AG09309 (cell line): Measurements from ENCODE around the gene ELOVL1.
"Not testable (repeated sequence)": the region's sequence is repeated elsewhere in the genome, so short reads cannot be mapped to it uniquely, and the experiment has no call there.

Source experiments
- DNase-seq: peaks from one replicate; pipeline ENCODE4 v3.0.0-alpha.2; 2010; ENCODE audit warnings: low read depth
- H3K4me3 ChIP-seq: 2 replicates; pipeline ENCODE4 v1.5.1; 2011; ENCODE audit warnings: mild to moderate bottlenecking, low read depth, low read length, moderate library complexity; ENCODE audit not compliant: control insufficient read depth
- TF ChIP-seq, protein P1 (sequence below): IDR thresholded peaks from 2 replicates; pipeline ENCODE4 v1.5.1; 2011; ENCODE audit warnings: mild to moderate bottlenecking, low read depth, low read length, inconsistent platforms; ENCODE audit not compliant: insufficient read depth, control insufficient read depth; ENCODE audit errors: missing control alignments

The ELOVL1 gene

DNA sequence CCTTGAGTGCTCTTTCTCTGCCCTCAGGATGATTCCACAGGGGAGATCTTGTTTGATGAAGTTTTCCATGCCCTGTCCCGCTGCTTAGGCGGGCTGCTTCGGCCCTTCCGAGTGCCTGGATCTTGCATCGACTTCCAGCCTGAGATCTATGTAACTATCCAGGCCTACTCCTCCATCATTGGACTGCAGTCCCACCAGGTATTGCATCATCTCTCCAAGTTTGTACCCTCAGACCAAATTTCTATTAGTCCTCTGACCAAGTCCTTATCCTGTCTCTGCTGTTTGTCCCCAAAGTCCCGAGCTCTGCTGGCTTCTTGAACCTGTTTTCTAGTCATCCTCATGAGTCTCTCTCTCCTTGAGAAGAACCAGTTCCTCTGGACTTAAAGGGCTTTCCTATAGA lies 36.5 kb upstream of the ELOVL1 start:
- TF ChIP-seq, protein P1, sequence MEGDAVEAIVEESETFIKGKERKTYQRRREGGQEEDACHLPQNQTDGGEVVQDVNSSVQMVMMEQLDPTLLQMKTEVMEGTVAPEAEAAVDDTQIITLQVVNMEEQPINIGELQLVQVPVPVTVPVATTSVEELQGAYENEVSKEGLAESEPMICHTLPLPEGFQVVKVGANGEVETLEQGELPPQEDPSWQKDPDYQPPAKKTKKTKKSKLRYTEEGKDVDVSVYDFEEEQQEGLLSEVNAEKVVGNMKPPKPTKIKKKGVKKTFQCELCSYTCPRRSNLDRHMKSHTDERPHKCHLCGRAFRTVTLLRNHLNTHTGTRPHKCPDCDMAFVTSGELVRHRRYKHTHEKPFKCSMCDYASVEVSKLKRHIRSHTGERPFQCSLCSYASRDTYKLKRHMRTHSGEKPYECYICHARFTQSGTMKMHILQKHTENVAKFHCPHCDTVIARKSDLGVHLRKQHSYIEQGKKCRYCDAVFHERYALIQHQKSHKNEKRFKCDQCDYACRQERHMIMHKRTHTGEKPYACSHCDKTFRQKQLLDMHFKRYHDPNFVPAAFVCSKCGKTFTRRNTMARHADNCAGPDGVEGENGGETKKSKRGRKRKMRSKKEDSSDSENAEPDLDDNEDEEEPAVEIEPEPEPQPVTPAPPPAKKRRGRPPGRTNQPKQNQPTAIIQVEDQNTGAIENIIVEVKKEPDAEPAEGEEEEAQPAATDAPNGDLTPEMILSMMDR = no peak
- no peak for DNase-seq
- H3K4me3 ChIP-seq = no peak overlapping the region

DNA sequence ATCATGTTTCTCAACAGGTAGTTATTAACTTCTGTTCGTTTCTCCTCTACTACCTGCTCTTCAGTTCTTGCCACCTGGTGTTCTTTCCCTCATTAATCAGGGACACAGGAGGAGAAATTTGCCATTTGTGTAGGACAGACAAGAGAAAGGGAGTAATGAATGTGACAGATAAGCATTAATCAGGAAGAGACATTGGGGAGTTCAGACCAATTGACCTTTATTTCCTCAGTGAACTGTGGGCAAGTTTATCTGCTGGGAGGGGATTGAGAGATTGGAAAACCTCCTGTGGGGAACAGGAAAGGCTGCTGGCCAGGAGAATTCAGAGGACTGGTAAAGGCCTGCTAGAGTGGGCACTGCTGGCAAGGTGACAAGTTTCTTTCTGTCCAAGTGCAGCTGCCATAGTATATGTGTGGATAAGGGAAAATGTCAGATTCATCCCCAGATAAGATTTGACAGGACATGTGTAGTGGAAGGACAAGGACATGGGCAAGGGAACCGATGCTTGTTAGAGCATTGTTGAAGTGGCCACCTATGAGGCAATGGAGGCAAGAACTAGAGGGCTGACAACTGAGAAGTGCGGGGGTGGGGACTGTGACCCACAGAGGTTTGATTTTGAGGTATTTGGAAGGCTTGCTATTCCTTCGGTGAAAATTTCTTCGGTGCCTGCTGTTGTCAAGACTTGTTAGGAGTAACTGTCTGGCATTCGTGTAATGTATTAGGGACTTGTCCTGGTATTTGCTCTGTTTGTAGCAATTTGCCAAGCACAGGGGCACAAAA lies 34.5 kb upstream of the ELOVL1 start:
- TF ChIP-seq, protein P1 = no peak
- no peak overlapping the region for H3K4me3 ChIP-seq

DNA sequence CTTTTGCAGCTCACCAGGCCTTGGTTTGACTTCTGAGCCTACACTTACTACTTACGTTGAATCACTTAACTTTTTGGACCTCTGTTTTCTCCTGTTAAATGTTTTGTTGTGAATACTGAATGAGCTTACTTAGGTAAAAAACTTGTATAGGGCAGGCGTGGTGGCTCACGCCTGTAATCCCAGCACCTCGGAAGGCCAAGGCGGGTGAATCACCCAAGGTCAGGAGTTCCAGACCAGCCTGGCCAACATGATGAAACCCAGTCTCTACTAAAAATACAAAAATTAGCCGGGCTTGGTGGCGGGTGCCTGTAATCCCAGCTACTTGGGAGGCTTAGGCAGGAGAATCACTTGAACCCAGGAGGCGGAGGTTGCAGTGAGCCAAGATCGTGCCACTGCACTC lies 32.6 kb upstream of the ELOVL1 start:
- not testable (repeated sequence) for DNase-seq

More for the DNA sequence above, 34.5 kb upstream of the ELOVL1 start:
- DNase-seq = no peak

GRCh38 chr1:43398227-43398626 lies 30.4 kb upstream of the ELOVL1 start:
- H3K4me3 ChIP-seq = no peak overlapping the region
- DNase-seq = no peak
- TF ChIP-seq, protein P1 = no peak

More for the DNA sequence above, 32.6 kb upstream of the ELOVL1 start:
- not testable (repeated sequence) for H3K4me3 ChIP-seq

DNA sequence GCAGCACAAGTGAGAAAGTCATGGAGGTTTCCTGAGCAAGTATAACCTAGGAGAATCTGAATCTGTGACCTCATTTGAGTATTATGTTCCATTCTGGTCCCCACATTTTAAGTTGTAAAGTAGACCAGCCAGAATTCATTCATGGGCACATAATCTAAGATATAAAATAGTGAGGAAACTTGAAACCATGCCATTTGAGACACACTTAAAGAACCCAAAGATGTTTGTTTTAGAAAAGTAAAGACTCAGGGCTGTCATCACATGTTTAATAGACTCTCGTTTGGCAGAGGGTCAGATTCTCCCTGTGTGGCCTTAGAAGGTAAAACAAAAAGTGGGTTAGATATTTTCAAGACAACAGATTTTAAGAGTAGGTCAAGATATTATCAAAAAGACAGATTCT lies 28.2 kb upstream of the ELOVL1 start:
- no peak overlapping the region for H3K4me3 ChIP-seq
- TF ChIP-seq, protein P1 = no peak
- no peak for DNase-seq

- no peak overlapping the region for H3K4me3 ChIP-seq
- no peak for DNase-seq
These were observed 27.7 kb upstream of the ELOVL1 start for GRCh38 chr1:43395523-43395922.

GRCh38 chr1:43392702-43393101 lies 24.9 kb upstream of the ELOVL1 start:
- TF ChIP-seq, protein P1 = no peak
- no peak for DNase-seq
- no peak overlapping the region for H3K4me3 ChIP-seq

More at GRCh38 chr1:43395523-43395922, 27.7 kb upstream of the ELOVL1 start:
- TF ChIP-seq, protein P1 = no peak
